GM12878 (cell line): ENCODE results near the gene PEX6. TPM values are rescaled to one million over a fixed set of nuclear protein-coding genes. Genes with fewer than 3 reads are reported as not detected.
A peak's percentile ranks its signal among the peaks of the same experiment; 100 is the strongest.

Experiments
- BACH1 ChIP-seq: fragments of 450-650 bp; IDR thresholded peaks from 2 replicates; pipeline ENCODE4 v1.6.1; 2017; ENCODE audit warnings: mild to moderate bottlenecking, borderline replicate concordance
- BCL3 ChIP-seq: IDR thresholded peaks from 2 replicates; pipeline ENCODE4 v1.6.1; 2011; ENCODE audit warnings: borderline replicate concordance, low read depth, mild to moderate bottlenecking, moderate library complexity, low read length; ENCODE audit not compliant: insufficient read depth, poor library complexity, severe bottlenecking
- BRCA1 ChIP-seq: IDR thresholded peaks from 2 replicates; pipeline ENCODE4 v1.6.1; 2011; ENCODE audit warnings: low read depth, low read length, improper control_type of control experiment
- CREB1 ChIP-seq: IDR thresholded peaks from 2 replicates; pipeline ENCODE4 v1.6.1; 2012; ENCODE audit warnings: low read depth, mild to moderate bottlenecking, inconsistent platforms
- CUX1 ChIP-seq: IDR thresholded peaks from 2 replicates; pipeline ENCODE4 v1.6.1; 2012; ENCODE audit warnings: improper control_type of control experiment, low read depth, low read length; ENCODE audit not compliant: insufficient replicate concordance
- EED ChIP-seq: sonication (generic); IDR thresholded peaks from 2 replicates; pipeline ENCODE4 v1.6.1; 2016; ENCODE audit warnings: antibody characterized with exemption, low read depth
- EZH2 ChIP-seq: IDR thresholded peaks from 2 replicates; pipeline ENCODE4 v1.6.1; 2012; ENCODE audit warnings: low read depth, mild to moderate bottlenecking, control low read depth, inconsistent platforms, low read length, borderline replicate concordance; ENCODE audit not compliant: control insufficient read depth
- HCFC1 ChIP-seq: fragments of 150-350 bp; IDR thresholded peaks from 2 replicates; pipeline ENCODE4 v1.6.1; 2014; ENCODE audit warnings: low read length
- IKZF1 ChIP-seq: fragments of 450-650 bp; conservative IDR thresholded peaks from 2 replicates; pipeline ENCODE4 v1.6.1; 2017; ENCODE audit warnings: antibody characterized with exemption, mild to moderate bottlenecking
- IRF4 ChIP-seq: IDR thresholded peaks from 2 replicates; pipeline ENCODE4 v1.6.1; 2011; ENCODE audit warnings: low read depth, low read length
- KAT2A ChIP-seq: conservative IDR thresholded peaks from 2 replicates; pipeline ENCODE4 v1.6.1; 2011; ENCODE audit warnings: low read depth, low read length; ENCODE audit not compliant: control insufficient read depth
- MEF2A ChIP-seq: IDR thresholded peaks from 2 replicates; pipeline ENCODE4 v1.6.1; 2011; ENCODE audit warnings: low read depth, mild to moderate bottlenecking, low read length, moderate library complexity; ENCODE audit not compliant: insufficient read depth
- MTA3 ChIP-seq: IDR thresholded peaks from 2 replicates; pipeline ENCODE4 v1.6.1; 2012; ENCODE audit warnings: low read length, inconsistent platforms, borderline replicate concordance
- NFIC ChIP-seq: IDR thresholded peaks from 2 replicates; pipeline ENCODE4 v1.6.1; 2012; ENCODE audit warnings: low read depth, mild to moderate bottlenecking, inconsistent platforms, low read length, moderate library complexity
- NR2C2 ChIP-seq: IDR thresholded peaks from 2 replicates; pipeline ENCODE4 v1.6.1; 2011; ENCODE audit warnings: borderline replicate concordance, low read depth; ENCODE audit not compliant: control insufficient read depth, insufficient read length
- POLR2AphosphoS2 ChIP-seq: IDR thresholded peaks from 2 replicates; pipeline ENCODE4 v1.6.1; 2011; ENCODE audit warnings: low read depth, mild to moderate bottlenecking, low read length, improper control_type of control experiment, moderate library complexity
- POLR2AphosphoS5 ChIP-seq: IDR thresholded peaks from 2 replicates; pipeline ENCODE4 v1.6.1; 2011; ENCODE audit warnings: mild to moderate bottlenecking, low read length, inconsistent platforms
- RAD21 ChIP-seq: IDR thresholded peaks from 2 replicates; pipeline ENCODE4 v1.6.1; 2011; ENCODE audit warnings: mild to moderate bottlenecking, low read depth, low read length, moderate library complexity; ENCODE audit not compliant: insufficient read depth
- RAD51 ChIP-seq: fragments of 450-650 bp; IDR thresholded peaks from 2 replicates; pipeline ENCODE4 v1.6.1; 2016; ENCODE audit warnings: moderate library complexity, mild to moderate bottlenecking, inconsistent platforms
- SMAD5 ChIP-seq: IDR thresholded peaks from 2 replicates; pipeline ENCODE4 v1.6.1; 2016; ENCODE audit warnings: antibody characterized with exemption, low read depth
- SP1 ChIP-seq: IDR thresholded peaks from one replicate; pipeline ENCODE4 v1.6.1; 2011; ENCODE audit warnings: low read depth, low read length
- SUZ12 ChIP-seq: fragments of 200-600 bp; sonication (generic); IDR thresholded peaks from one replicate; pipeline ENCODE4 v1.6.1; 2018; ENCODE audit warnings: antibody characterized with exemption, mild to moderate bottlenecking; ENCODE audit not compliant: unreplicated experiment
- TCF12 ChIP-seq: IDR thresholded peaks from 2 replicates; pipeline ENCODE4 v1.6.1; 2011; ENCODE audit warnings: low read depth, mild to moderate bottlenecking, low read length
- YBX1 ChIP-seq: fragments of 450-650 bp; IDR thresholded peaks from 2 replicates; pipeline ENCODE4 v1.6.1; 2016; ENCODE audit warnings: antibody characterized with exemption
- ZNF217 ChIP-seq: fragments of 450-650 bp; IDR thresholded peaks from 2 replicates; pipeline ENCODE4 v1.6.1; 2017; ENCODE audit warnings: antibody characterized with exemption, mild to moderate bottlenecking
- polyA plus RNA-seq, 11 experiments: library from polyadenylated mRNA; depleted of rRNA in 4 of 11; unstranded in 6 of 11; stranded (reverse) in 5 of 11; fragments of >200 nt; fragmentation: Nextera tagmentation in 4 of 11; fragmentation: Illumina TruSeq in 1 of 11; extraction: Ambion mirVana in 4 of 11; extraction: Trizol in 1 of 11; gene quantifications; 1 replicate in 1 of 11; 2 replicates in 10 of 11; pipeline versions ENCODE4 v1.2.1 to v1.2.3, GENCODE V29; 2011 to 2016; ENCODE audit warnings: inconsistent platforms in 2 of 11, missing spikeins in 2 of 11, low read depth in 1 of 11
- total RNA-seq, 4 experiments: library from RNA; depleted of rRNA in 3 of 4; stranded (reverse); fragments of >200 nt in 3 of 4; fragmentation: Illumina TruSeq in 1 of 4; extraction: Trizol in 1 of 4; gene quantifications; 2 replicates each; pipeline versions ENCODE4 v1.2.1 to v1.2.3, GENCODE V29; 2013 to 2021

The PEX6 gene
- total and polyA plus RNA-seq, 10 of the 15 experiments (the other 5 are each of a cell fraction or from before 2014, with no cell fraction given): 0.39 to 21.1 (median 7.8) TPM

GRCh38 chr6:43021270-43022047 lies 42.5 kb upstream of the PEX6 start, which contains the start of gene RRP36 (continued):
- no peak for TF ChIP-seq RAD21
- TF ChIP-seq SUZ12: no peak
- TF ChIP-seq IKZF1: peak; percentile 56
- TF ChIP-seq IRF4: no peak
- peak; percentile 86; the same call in 1 of the 2 replicates for TF ChIP-seq POLR2AphosphoS2
- TF ChIP-seq EZH2: no peak
- peak; percentile 81 for TF ChIP-seq CREB1
- no peak for TF ChIP-seq NFIC
- no peak for TF ChIP-seq MEF2A
- TF ChIP-seq BACH1: peak; percentile 30; the same call in 1 of the 2 replicates
- TF ChIP-seq RAD51: 0 out of 2 replicates have a peak, but pooled peaks have one; percentile 10
- TF ChIP-seq SMAD5: no peak
- TF ChIP-seq KAT2A: no peak
- no peak for TF ChIP-seq CUX1
- TF ChIP-seq SP1: no peak
- TF ChIP-seq BCL3: peak; percentile 56
- TF ChIP-seq TCF12: no peak
- TF ChIP-seq YBX1: no peak
- peak; percentile 51; the same call in 1 of the 2 replicates for TF ChIP-seq POLR2AphosphoS5
- TF ChIP-seq NR2C2: no peak
- TF ChIP-seq ZNF217: no peak
- no peak for TF ChIP-seq BRCA1
- TF ChIP-seq EED: no peak; the same call in 1 of the 2 replicates
- TF ChIP-seq MTA3: no peak
- TF ChIP-seq HCFC1: no peak; the same call in none of the 2 replicates
